ENCODE data around the gene TMEM14A. TPM values are rescaled to one million over a fixed set of nuclear protein-coding genes. Genes with fewer than 3 reads are reported as not detected.

The TMEM14A gene
- total RNA-seq, 1 experiment from 2014 or later = 7.3 TPM

DNA sequence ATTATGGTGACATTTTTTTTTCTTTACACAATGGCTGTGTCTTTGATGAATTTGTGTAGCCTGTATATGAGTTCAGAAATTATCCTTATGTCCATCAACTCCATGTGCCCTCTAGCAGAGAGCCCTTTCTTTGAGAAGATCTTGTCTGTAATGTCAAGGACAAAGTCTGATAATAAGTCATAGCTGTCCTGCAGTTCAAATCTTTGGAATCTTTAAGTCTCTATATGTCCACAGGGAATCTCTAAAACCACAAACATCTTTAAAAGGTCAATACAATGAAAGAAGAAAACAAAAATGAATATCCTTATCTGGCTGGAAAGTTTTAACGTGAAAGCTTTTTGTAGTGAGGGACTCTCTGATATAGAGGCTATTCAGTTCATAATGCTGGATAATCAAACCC lies 16.9 kb upstream of the TMEM14A start:
- Histone ChIP-seq H4K91ac (ENCODE audit: insufficient read length, low read depth, low read length) (no peak overlapping the region), H4K20me1 (ENCODE audit: control insufficient read depth, insufficient read depth, insufficient read length) (no peaks in the 10 kb centered on the region), H3K79me2 (ENCODE audit: insufficient read depth, low read length) (no peaks in the 10 kb centered on the region), H3K23me2 (ENCODE audit: insufficient read length, low read depth, low read length, poor library complexity, severe bottlenecking) (no peaks in the 10 kb centered on the region), H3K4ac (ENCODE audit: low read depth, low read length) (no peak overlapping the region), H2BK15ac (ENCODE audit: low read depth, low read length) (no peak overlapping the region), H2BK12ac (ENCODE audit: insufficient read length, low read depth, low read length) (no peak overlapping the region), H3K4me2 (ENCODE audit: insufficient read depth, insufficient read length, low read length) (no peak overlapping the region), H3K9me3 (ENCODE audit: control insufficient read depth, low read depth, low read length) (no peaks in the 10 kb centered on the region), H3K56ac (ENCODE audit: insufficient read length, low read depth, low read length) (no peak overlapping the region), H3T11ph (ENCODE audit: low read length) (no peak overlapping the region), H2AK5ac (ENCODE audit: insufficient read length, low read length) (no peak overlapping the region), H3K79me1 (ENCODE audit: insufficient read depth, low read depth, low read length, poor library complexity, severe bottlenecking) (no peaks in the 10 kb centered on the region), H2BK5ac (ENCODE audit: insufficient read length, low read length) (no peak overlapping the region), H3K27me3 (ENCODE audit: insufficient read depth, low read length) (no peaks in the 10 kb centered on the region), H4K8ac (replicated peaks; ENCODE audit: insufficient read length, low read depth, low read length) (no peak overlapping the region), H3K9ac (ENCODE audit: extremely low read depth, insufficient read length, low read length) (no peak overlapping the region), H2BK20ac (ENCODE audit: low read depth, low read length, poor library complexity, severe bottlenecking) (no peak overlapping the region), H2AFZ (ENCODE audit: low read length) (no peak overlapping the region), H4K5ac (ENCODE audit: insufficient read length, low read depth, low read length) (no peak overlapping the region), H2BK120ac (ENCODE audit: low read depth, low read length, poor library complexity, severe bottlenecking) (no peak overlapping the region), H3K27ac (ENCODE audit: insufficient read length, low read depth, low read length) (no peak overlapping the region), H3K18ac (ENCODE audit: insufficient read length, low read depth, low read length) (no peak overlapping the region), H3K14ac (ENCODE audit: insufficient read depth, low read length) (no peak overlapping the region), H3K4me1 (ENCODE audit: insufficient read depth, low read length) (peaks cover 3% of the 10 kb centered on the region; the same call in 1 of the 2 replicates), H3K23ac (ENCODE audit: insufficient read length, low read depth, low read length) (no peak overlapping the region)
- H3K9me3 Mint-ChIP-seq = peaks cover 20 to 29% of the 10 kb centered on the region in 2 experiments
- H3K36me3 Mint-ChIP-seq (ENCODE audit: insufficient read depth in 1 of 3, low read depth in 3 of 3) = peaks cover 6 to 14% (median 9%) of the 10 kb centered on the region in 3 experiments
- TF ChIP-seq, protein P1, sequence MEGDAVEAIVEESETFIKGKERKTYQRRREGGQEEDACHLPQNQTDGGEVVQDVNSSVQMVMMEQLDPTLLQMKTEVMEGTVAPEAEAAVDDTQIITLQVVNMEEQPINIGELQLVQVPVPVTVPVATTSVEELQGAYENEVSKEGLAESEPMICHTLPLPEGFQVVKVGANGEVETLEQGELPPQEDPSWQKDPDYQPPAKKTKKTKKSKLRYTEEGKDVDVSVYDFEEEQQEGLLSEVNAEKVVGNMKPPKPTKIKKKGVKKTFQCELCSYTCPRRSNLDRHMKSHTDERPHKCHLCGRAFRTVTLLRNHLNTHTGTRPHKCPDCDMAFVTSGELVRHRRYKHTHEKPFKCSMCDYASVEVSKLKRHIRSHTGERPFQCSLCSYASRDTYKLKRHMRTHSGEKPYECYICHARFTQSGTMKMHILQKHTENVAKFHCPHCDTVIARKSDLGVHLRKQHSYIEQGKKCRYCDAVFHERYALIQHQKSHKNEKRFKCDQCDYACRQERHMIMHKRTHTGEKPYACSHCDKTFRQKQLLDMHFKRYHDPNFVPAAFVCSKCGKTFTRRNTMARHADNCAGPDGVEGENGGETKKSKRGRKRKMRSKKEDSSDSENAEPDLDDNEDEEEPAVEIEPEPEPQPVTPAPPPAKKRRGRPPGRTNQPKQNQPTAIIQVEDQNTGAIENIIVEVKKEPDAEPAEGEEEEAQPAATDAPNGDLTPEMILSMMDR (conservative IDR thresholded peaks at IDR 0.05) = no peak
- H3K27me3 Mint-ChIP-seq (ENCODE audit: low read depth) = no peaks in the 10 kb centered on the region; the same call in 1 of the 2 replicates
- H3K4me3 Mint-ChIP-seq = no peak overlapping the region
- no CpG with 5 or more reads among the region's 1 CpG for WGBS (ENCODE audit: extremely low coverage, insufficient read length, low lambda C conversion rate)
- H3K4me1 Mint-ChIP-seq = peaks cover 13 to 21% of the 10 kb centered on the region in 2 experiments
- no peak for DNase-seq
- no peak overlapping the region for H3K27ac Mint-ChIP-seq
